Lower leg skin (tissue), 4 donors: ENCODE results near the gene LYRM4. TPM values are rescaled to one million over a fixed set of nuclear protein-coding genes. Genes with fewer than 3 reads are reported as not detected.

Experiments
- DNase-seq, 2 donors: peaks; one replicate each; pipeline ENCODE4 v3.0.0-alpha.2; 2019; ENCODE audit warnings: low spot score in 2 of 2
- H3K4me3 ChIP-seq: fragments of 200-600 bp; sonication (generic); 2 replicates; pipeline ENCODE4 v1.5.1; 2017; ENCODE audit warnings: mild to moderate bottlenecking, low read depth; ENCODE audit not compliant: poor library complexity, severe bottlenecking
- POLR2A ChIP-seq, 2 donors: fragments of 450-650 bp; IDR thresholded peaks; one replicate each; pipeline ENCODE4 v1.6.1; 2016 to 2017; ENCODE audit warnings: antibody characterized with exemption in 2 of 2, mild to moderate bottlenecking in 1 of 2, moderate library complexity in 1 of 2
- WGBS, 2 donors: methylation state at CpG; one replicate each; pipeline ENCODE4 v1.1.5; 2018; 5-methylcytosine and 5-hydroxymethylcytosine counted together
- intact Hi-C: fragments of 100-400 bp; cut with DNase I; formaldehyde crosslinking; loops from one replicate; pipeline ENCODE4 v1.15.0; 2023; ENCODE audit warnings: low total_unique reads
- total RNA-seq, 4 donors: library from RNA; depleted of rRNA; stranded (reverse); fragments of >200 nt; gene quantifications; one replicate each; pipeline ENCODE4 v1.1.0, GENCODE V29; 2016
- TF ChIP-seq, protein P1 (sequence below), 3 donors: fragments of 450-650 bp; IDR thresholded peaks; one replicate each; pipeline ENCODE4 v1.5.1; 2016; ENCODE audit warnings: antibody characterized with exemption in 3 of 3, mild to moderate bottlenecking in 3 of 3, moderate library complexity in 2 of 3

Gene LYRM4
- total RNA-seq, 4 donors from 2014 or later, result 14.4 to 20.8 (median 20.4) TPM

DNA sequence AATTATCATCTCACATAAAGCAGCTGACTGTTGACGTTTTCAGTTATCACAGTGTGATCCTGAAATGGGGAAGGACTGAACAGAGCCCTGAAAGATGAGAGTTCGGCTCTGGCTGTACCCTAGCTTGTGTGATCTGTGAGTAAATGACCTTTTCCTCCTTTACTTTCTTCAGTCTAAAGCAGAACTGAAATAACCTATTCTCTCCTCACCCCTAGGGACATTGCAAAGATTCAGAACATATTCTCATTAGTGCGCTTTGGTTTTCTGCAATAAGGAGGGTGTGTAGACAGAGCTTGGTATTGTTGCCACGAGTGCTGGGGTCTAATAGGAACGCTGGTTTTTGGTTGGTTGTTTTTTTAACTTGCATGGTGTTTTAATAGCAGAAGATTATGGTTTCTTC, 17.3 kb upstream of the LYRM4 start:
- 89 to 91% methylated on average over 5 of the region's 5 CpGs for WGBS, 2 donors
- TF ChIP-seq, protein P1, sequence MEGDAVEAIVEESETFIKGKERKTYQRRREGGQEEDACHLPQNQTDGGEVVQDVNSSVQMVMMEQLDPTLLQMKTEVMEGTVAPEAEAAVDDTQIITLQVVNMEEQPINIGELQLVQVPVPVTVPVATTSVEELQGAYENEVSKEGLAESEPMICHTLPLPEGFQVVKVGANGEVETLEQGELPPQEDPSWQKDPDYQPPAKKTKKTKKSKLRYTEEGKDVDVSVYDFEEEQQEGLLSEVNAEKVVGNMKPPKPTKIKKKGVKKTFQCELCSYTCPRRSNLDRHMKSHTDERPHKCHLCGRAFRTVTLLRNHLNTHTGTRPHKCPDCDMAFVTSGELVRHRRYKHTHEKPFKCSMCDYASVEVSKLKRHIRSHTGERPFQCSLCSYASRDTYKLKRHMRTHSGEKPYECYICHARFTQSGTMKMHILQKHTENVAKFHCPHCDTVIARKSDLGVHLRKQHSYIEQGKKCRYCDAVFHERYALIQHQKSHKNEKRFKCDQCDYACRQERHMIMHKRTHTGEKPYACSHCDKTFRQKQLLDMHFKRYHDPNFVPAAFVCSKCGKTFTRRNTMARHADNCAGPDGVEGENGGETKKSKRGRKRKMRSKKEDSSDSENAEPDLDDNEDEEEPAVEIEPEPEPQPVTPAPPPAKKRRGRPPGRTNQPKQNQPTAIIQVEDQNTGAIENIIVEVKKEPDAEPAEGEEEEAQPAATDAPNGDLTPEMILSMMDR (IDR thresholded peaks at IDR 0.05), result no peak
- TF ChIP-seq POLR2A (IDR thresholded peaks at IDR 0.05), result no peak
- no peak for DNase-seq
- H3K4me3 ChIP-seq, result no peak overlapping the region
- intact Hi-C loops, result no loop called here

DNA sequence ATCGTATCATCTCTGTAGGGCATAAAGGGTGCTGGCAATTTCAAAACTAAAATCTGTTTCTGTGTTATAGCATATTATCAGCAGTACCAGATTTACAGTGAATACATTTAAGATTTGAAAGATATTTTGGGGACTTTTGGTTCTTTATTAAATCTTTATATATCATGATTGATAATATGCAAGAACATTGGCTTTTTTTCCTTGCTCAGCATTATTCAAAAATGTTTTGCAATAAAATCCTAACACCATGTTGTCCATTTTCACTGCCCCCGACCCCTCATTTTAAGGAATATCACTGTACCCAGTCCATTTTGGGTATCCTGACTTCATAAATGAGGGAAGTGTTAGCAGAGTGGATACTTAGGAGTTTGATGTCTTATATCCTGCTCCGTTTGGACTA, 16.8 kb upstream of the LYRM4 start:
- 87 to 91% methylated on average over 3 of the region's 3 CpGs for WGBS, 2 donors
- H3K4me3 ChIP-seq, result no peak overlapping the region
- no peak for DNase-seq
- intact Hi-C loops, result no loop called here
- no peak for TF ChIP-seq POLR2A (IDR thresholded peaks at IDR 0.05)
- TF ChIP-seq, protein P1 (IDR thresholded peaks at IDR 0.05), result no peak

DNA sequence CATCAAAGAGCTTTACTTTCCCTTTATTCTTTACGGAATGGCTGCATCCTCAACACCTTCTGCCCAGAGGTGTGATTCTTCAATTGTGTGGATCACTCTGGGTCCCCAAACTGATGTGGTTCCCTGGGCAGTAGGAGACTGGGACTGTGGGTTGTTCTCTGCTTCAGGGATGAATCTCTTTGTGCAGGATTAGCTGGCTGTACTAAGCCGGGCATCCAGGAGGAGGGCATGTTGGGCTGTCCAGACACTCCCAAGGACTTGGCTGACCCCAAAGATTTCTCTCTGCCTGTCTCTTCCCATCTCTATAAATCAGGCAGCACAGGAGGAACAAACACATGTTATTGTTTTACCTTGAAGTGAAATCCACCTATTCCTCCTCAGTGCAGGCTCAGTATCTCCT, 15.8 kb upstream of the LYRM4 start:
- TF ChIP-seq POLR2A (IDR thresholded peaks at IDR 0.05), result no peak
- TF ChIP-seq, protein P1 (IDR thresholded peaks at IDR 0.05), result no peak
- WGBS, 2 donors, result 91 to 93% methylated on average over 2 of the region's 2 CpGs
- DNase-seq, result no peak
- intact Hi-C loops, result no loop called here
- no peak overlapping the region for H3K4me3 ChIP-seq

DNA sequence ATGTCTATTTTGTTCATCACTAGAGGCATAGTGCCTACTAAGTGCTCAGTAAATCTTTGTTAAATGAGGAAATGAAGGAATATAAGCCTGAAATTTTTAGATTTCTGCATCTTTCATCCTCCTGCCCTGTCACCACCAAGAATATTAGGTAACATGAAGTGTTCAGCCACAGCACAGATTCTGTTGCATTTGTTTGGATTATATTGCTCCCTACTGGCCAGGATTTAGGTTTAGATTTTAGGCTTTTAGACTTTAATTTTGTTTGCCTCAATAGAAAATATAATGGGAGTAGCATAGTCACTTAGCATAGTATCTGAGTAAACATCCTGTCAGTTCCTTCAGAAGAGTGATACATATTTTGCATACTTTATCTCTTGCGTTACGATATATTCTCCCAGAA, 14.7 kb upstream of the LYRM4 start:
- WGBS, 2 donors, result 89 to 90% methylated on average over 2 of the region's 2 CpGs
- intact Hi-C loops, result no loop called here
- no peak overlapping the region for H3K4me3 ChIP-seq
- no peak for DNase-seq
- no peak for TF ChIP-seq POLR2A (IDR thresholded peaks at IDR 0.05)
- TF ChIP-seq, protein P1 (IDR thresholded peaks at IDR 0.05), result no peak

DNA sequence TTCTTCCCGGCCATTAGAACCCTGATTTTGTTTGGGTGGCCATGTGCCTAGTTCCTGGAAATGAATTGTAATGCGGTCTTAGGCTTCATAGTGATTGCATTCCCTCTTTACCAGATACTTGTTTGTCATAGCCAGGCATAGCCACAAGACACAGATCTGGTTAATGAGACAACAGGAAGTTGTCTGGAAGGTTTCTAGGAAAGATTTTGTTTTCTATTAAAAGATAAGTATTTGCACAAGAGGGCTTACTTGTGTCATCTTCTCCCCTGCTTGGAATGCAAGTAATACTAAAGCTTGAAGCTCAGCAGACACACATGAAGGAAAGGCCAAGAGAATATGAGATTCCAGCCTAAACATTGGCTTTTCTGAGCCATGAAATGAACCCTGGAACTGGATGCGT, 13.5 kb upstream of the LYRM4 start:
- no peak for TF ChIP-seq POLR2A (IDR thresholded peaks at IDR 0.05)
- TF ChIP-seq, protein P1 (IDR thresholded peaks at IDR 0.05), result no peak
- no peak overlapping the region for H3K4me3 ChIP-seq
- no peak for DNase-seq
- intact Hi-C loops, result no loop called here
- WGBS, 2 donors, result 92 to 93% methylated on average over 3 of the region's 3 CpGs

DNA sequence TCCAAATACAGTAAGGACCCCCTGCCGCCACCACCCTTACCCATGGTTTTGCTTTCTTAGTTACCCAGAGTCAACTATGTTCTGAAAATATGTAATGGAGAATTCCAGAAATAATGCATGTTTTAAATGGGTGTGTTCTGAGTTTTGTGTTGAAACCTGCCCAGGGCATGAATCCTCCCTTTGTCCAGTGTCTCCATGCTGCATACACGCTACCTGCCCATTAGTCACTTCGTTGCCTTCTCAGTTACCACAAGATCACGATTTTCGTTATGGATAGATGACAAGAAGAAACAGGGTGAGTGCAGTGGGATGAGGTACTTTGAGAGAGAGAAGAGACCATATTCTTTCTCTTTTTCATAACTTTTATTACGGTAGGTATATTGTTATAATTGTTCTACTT, 11.2 kb upstream of the LYRM4 start:
- intact Hi-C loops, result no loop called here
- TF ChIP-seq, protein P1 (IDR thresholded peaks at IDR 0.05), result no peak
- TF ChIP-seq POLR2A (IDR thresholded peaks at IDR 0.05), result no peak
- 71 to 76% methylated on average over 6 of the region's 6 CpGs for WGBS, 2 donors

More for the DNA sequence above, 11.2 kb upstream of the LYRM4 start:
- no peak overlapping the region for H3K4me3 ChIP-seq
- DNase-seq, result no peak
